Left lung (tissue), 10 donors: ENCODE measurements around the gene PROZ. TPM values are rescaled to one million over a fixed set of nuclear protein-coding genes. Genes with fewer than 3 reads are reported as not detected.

Experiments
- ATAC-seq: fragments of 200-7000 bp; cut with Tn5 transposase; one replicate; pipeline ENCODE4 v1.9.1; 2020; ENCODE audit warnings: moderate library complexity
- DNase-seq, 4 donors: peaks; one replicate each; pipeline ENCODE4 v3.0.0-alpha.2; 2013 to 2020
- H3K27ac ChIP-seq, 2 donors: fragments of 200-600 bp; sonication (generic) in 1 of 2; one replicate each; pipeline versions ENCODE4 v1.5.0 to v1.8.0; 2020 to 2021
- H3K27me3 ChIP-seq, 2 donors: fragments of 200-600 bp; sonication (generic) in 1 of 2; one replicate each; pipeline versions ENCODE4 v1.5.0 to v1.8.0; 2020 to 2021
- H3K36me3 ChIP-seq, 2 donors: fragments of 200-600 bp; sonication (generic) in 1 of 2; one replicate each; pipeline versions ENCODE4 v1.5.0 to v1.8.0; 2020 to 2021
- H3K4me1 ChIP-seq, 2 donors: fragments of 200-600 bp; one replicate each; pipeline ENCODE4 v1.8.0; 2021
- H3K4me3 ChIP-seq, 2 donors: fragments of 200-600 bp; sonication (generic) in 1 of 2; one replicate each; pipeline versions ENCODE4 v1.5.0 to v1.8.0; 2020 to 2021; ENCODE audit warnings: mild to moderate bottlenecking in 1 of 2
- H3K9me3 ChIP-seq, 2 donors: fragments of 200-600 bp; sonication (generic) in 1 of 2; one replicate each; pipeline versions ENCODE4 v1.5.0 to v1.8.0; 2020 to 2021
- intact Hi-C, 2 donors: fragments of 100-400 bp; cut with DNase I; formaldehyde crosslinking; loops; one replicate each; pipeline versions ENCODE4 v1.11.2 to v1.14.2; 2022
- polyA plus RNA-seq, 6 donors: library from polyadenylated mRNA; unstranded; fragments of 120-200 nt; gene quantifications; one replicate each; pipeline ENCODE4 v1.2.1, GENCODE V29; 2013; ENCODE audit not compliant: insufficient read length in 6 of 6
- total RNA-seq, 2 donors: library from RNA; stranded (reverse); fragmentation: NEBNext Ultra II Directional; extraction: Animal tissue kit (Norgen Biotek cat#: 25700); gene quantifications; one replicate each; pipeline ENCODE4 v1.2.1, GENCODE V29; 2021
- TF ChIP-seq, protein P1 (sequence below), 2 donors: fragments of 200-600 bp; sonication (generic) in 1 of 2; IDR thresholded peaks; one replicate each; pipeline versions ENCODE4 v1.5.0 to v1.8.0; 2021; ENCODE audit warnings: antibody characterized with exemption in 2 of 2
- donor health status: DM: no; HTN: yes; CAD: no.
- donor health status: DM: no; HTN: no; CAD: no.

Gene PROZ
- total and polyA plus RNA-seq, 8 donors = 0.13 to 0.55 (median 0.27) TPM; not detected in 2

DNA sequence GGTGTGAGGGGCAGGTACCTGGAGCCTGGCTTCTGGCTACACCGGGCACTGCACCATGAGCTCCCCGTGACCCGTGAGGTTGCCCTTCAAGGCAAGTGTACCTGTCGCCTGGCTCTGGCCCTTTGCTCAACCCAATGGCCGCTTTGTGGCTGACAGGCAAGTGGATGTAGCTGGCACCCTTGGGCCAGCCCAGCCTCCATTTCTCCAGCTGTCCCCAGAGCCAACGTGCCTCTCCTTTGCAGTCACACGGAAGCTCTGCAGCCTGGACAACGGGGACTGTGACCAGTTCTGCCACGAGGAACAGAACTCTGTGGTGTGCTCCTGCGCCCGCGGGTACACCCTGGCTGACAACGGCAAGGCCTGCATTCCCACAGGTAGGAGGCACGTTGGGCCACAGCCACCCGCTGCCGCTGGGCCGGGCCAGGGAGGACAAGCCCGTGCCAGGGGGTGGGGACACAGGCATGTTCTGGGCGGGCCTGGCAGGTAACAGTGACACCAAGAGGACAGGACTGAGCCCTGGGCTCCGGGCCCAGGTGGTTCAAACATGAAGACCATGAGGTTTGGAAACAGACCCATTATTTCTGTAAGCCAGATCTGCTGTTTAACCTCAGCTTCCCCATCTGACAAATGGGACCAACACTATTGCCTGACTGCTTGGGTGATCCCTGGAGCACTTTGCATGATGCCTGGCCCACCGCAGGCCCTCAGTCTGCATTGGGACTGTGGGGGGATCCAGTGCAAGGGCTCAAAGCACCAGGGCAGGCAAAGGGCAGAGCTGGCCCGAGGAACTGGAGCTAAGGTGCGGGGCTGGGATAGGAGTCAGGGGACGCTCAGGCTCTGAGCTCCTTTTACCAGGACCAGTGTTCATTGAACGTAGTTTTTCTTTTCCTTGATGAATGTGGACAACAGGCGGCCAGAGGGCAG, 17.5 kb upstream of the PROZ start:
- Histone ChIP-seq H3K9me3 (no peaks in the 10 kb centered on the region), H3K36me3 (no peaks in the 10 kb centered on the region), H3K27ac (no peak overlapping the region), H3K27me3 (no peaks in the 10 kb centered on the region), H3K4me1 (no peaks in the 10 kb centered on the region), H3K4me3 (no peak overlapping the region)
- TF ChIP-seq, protein P1, sequence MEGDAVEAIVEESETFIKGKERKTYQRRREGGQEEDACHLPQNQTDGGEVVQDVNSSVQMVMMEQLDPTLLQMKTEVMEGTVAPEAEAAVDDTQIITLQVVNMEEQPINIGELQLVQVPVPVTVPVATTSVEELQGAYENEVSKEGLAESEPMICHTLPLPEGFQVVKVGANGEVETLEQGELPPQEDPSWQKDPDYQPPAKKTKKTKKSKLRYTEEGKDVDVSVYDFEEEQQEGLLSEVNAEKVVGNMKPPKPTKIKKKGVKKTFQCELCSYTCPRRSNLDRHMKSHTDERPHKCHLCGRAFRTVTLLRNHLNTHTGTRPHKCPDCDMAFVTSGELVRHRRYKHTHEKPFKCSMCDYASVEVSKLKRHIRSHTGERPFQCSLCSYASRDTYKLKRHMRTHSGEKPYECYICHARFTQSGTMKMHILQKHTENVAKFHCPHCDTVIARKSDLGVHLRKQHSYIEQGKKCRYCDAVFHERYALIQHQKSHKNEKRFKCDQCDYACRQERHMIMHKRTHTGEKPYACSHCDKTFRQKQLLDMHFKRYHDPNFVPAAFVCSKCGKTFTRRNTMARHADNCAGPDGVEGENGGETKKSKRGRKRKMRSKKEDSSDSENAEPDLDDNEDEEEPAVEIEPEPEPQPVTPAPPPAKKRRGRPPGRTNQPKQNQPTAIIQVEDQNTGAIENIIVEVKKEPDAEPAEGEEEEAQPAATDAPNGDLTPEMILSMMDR (IDR thresholded peaks at IDR 0.05) = no peak
- intact Hi-C loops = no loop called here
- DNase-seq (peak in 1 of 4 donors; percentile 61), ATAC-seq (no peak)

DNA sequence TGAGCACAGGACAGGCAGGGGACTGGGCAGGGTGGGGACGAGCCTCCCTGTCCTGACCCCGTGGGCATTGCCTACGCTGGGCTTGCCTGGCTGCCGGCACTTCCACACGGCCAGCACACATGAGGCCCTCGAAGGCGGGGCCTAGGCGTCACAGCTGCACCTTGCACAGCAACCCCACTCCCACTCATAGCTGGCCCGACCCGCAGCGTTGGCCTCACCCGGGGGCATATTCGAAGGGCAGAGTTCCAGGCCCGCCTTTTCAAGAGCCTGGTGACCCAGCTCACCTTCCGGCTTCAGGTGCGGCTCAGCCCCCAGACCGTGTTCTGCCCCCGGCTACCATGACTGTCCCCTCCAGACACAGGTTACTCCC, 16.9 kb upstream of the PROZ start:
- DNase-seq = peak in 1 of 4 donors; percentile 75
- no peak for ATAC-seq
- Histone ChIP-seq H3K4me3 (no peak overlapping the region), H3K27ac (no peak overlapping the region), H3K27me3 (no peaks in the 10 kb centered on the region), H3K36me3 (no peaks in the 10 kb centered on the region), H3K4me1 (no peaks in the 10 kb centered on the region), H3K9me3 (no peaks in the 10 kb centered on the region)
- TF ChIP-seq, protein P1 (IDR thresholded peaks at IDR 0.05) = no peak
- intact Hi-C loops = no loop called here

DNA sequence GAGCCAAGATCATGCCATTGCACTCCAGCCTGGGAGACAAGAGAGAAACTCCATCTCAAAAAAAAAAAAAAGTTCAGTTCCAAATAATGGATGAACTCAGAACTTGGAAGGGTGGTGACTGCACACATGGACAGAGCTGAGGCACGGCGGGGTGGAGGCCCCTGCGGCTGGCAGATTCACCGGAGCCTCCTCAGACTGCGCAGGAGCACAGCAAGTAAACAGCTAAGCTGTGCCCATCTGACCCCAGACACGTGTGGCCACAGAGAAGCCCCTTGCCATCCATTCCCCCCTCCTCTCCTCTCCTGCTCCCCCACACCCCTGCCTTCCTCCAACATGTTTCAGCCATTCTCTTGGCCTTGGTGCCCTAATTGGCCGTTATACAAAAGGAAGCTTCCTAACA, 15.6 kb upstream of the PROZ start:
- peak in 1 of 4 donors; percentile 55 for DNase-seq
- no peak for ATAC-seq
- TF ChIP-seq, protein P1 (IDR thresholded peaks at IDR 0.05) = no peak

DNA sequence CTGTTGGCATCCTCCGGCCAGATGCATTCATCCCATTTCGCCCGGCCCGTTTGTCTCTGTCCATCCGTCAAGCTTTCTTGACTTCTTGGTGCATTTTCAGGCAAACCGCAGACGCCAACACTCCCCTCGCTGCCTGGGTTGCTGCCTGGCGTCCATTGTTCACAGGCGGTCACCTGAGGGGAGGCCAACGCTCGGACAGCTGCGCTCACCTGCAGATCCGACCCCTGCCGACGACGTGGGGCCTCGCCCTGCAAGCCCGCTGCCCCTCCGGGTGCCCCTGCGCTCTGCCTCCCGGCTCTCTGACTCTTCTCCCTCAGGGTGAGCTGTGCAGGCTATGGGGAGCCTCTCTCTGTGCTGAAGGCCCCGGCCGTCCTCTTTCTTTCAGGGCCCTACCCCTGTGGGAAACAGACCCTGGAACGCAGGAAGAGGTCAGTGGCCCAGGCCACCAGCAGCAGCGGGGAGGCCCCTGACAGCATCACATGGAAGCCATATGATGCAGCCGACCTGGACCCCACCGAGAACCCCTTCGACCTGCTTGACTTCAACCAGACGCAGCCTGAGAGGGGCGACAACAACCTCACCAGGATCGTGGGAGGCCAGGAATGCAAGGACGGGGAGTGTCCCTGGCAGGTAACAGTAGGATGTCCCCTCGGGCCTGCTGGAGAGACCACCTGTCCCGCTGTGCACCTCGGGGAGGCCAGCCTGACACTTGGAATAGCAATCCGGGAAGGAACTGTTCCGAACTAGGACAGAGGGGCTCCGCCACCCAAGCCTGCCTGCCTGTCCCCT, 14.8 kb upstream of the PROZ start:
- ATAC-seq (no peak), DNase-seq (peak in 1 of 4 donors; percentile 74)
- no peaks in the 10 kb centered on the region for H3K36me3 ChIP-seq
- no peaks in the 10 kb centered on the region for H3K9me3 ChIP-seq
- TF ChIP-seq, protein P1 (IDR thresholded peaks at IDR 0.05) = no peak
- H3K27ac ChIP-seq = no peak overlapping the region
- no peak overlapping the region for H3K4me3 ChIP-seq
- no peaks in the 10 kb centered on the region for H3K27me3 ChIP-seq
- intact Hi-C loops = no loop called here
- H3K4me1 ChIP-seq = no peaks in the 10 kb centered on the region

More for the DNA sequence above, 15.6 kb upstream of the PROZ start:
- Histone ChIP-seq H3K27me3 (no peaks in the 10 kb centered on the region), H3K36me3 (no peaks in the 10 kb centered on the region), H3K9me3 (no peaks in the 10 kb centered on the region), H3K4me1 (no peaks in the 10 kb centered on the region), H3K4me3 (no peak overlapping the region), H3K27ac (no peak overlapping the region)
- intact Hi-C loops = no loop called here

DNA sequence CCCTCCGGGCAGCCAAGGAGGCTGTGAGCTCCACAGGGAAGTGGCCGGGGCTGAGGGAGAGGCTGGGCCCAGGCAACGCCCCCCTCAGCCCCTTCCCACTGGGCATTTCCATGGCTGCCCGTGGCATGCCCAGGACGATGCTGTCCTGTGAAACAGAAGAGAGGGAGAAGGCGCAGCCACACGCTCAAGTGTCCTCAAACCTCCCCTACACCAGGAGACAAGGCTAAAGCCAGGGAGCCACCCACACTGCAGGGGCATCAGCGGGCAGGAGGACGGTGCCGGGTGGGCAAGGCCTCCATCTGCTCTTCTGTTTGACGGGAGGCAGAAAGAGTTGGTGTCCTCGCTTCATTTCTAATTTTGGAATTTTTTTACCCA, 14.2 kb upstream of the PROZ start:
- Histone ChIP-seq H3K4me1 (no peaks in the 10 kb centered on the region), H3K27ac (no peak overlapping the region), H3K36me3 (no peaks in the 10 kb centered on the region), H3K27me3 (no peaks in the 10 kb centered on the region), H3K9me3 (no peaks in the 10 kb centered on the region), H3K4me3 (no peak overlapping the region)
- TF ChIP-seq, protein P1 (IDR thresholded peaks at IDR 0.05) = no peak
- DNase-seq = no peak
- no peak for ATAC-seq
- intact Hi-C loops = no loop called here
